Keratinocyte (primary cell): ENCODE data around the gene FNIP2. TPM values are rescaled to one million over a fixed set of nuclear protein-coding genes. Genes with fewer than 3 reads are reported as not detected.

Source experiments
- DNase-seq: peaks from one replicate; pipeline ENCODE4 v3.0.0-alpha.2; 2011; ENCODE audit warnings: low read depth, missing footprints, low spot score
- FAIRE-seq: peaks from 2 replicates; lab custom pipeline; 2011; peaks lifted over from hg19 to GRCh38; lab: Jason Lieb, UNC
- H2AFZ ChIP-seq: 2 replicates; pipeline ENCODE4 v1.6.0; 2012; ENCODE audit warnings: low read length, control low read depth, inconsistent platforms; ENCODE audit not compliant: control insufficient read depth
- H3K27ac ChIP-seq: 2 replicates; pipeline ENCODE4 v1.5.1; 2011; ENCODE audit warnings: low read length; ENCODE audit not compliant: control insufficient read depth, insufficient read depth
- H3K27me3 ChIP-seq: 3 replicates; pipeline ENCODE4 v1.6.0; 2011; ENCODE audit warnings: low read length; ENCODE audit not compliant: control insufficient read depth, insufficient read depth; ENCODE audit errors: extremely low read depth
- H3K36me3 ChIP-seq, 2 experiments: 2 replicates in 1 of 2; 3 replicates in 1 of 2; pipeline ENCODE4 v1.5.1; 2011; ENCODE audit warnings: low read length in 2 of 2, mild to moderate bottlenecking in 1 of 2; ENCODE audit not compliant: control insufficient read depth in 2 of 2, insufficient read depth in 2 of 2; ENCODE audit errors: extremely low read depth in 1 of 2
- H3K4me1 ChIP-seq: 3 replicates; pipeline ENCODE4 v1.5.1; 2011; ENCODE audit warnings: low read length; ENCODE audit not compliant: control insufficient read depth, insufficient read depth; ENCODE audit errors: extremely low read depth
- H3K4me2 ChIP-seq: 3 replicates; pipeline ENCODE4 v1.6.0; 2011; ENCODE audit warnings: low read depth, low read length; ENCODE audit not compliant: control insufficient read depth, insufficient read depth; ENCODE audit errors: extremely low read depth
- H3K4me3 ChIP-seq, 3 experiments: fragments of 200-600 bp in 1 of 3; sonication (generic) in 1 of 3; 2 replicates in 2 of 3; 3 replicates in 1 of 3; pipeline ENCODE4 v1.5.1; 2011 to 2016; ENCODE audit warnings: low read length in 3 of 3, mild to moderate bottlenecking in 3 of 3, control low read depth in 2 of 3, inconsistent platforms in 1 of 3, low read depth in 1 of 3, mixed read lengths in 1 of 3, mixed run types in 1 of 3, moderate library complexity in 1 of 3; ENCODE audit not compliant: control insufficient read depth in 2 of 3, insufficient read depth in 2 of 3; ENCODE audit errors: extremely low read depth in 1 of 3
- H3K79me2 ChIP-seq: 2 replicates; pipeline ENCODE4 v1.6.0; 2012; ENCODE audit warnings: low read length; ENCODE audit not compliant: control insufficient read depth, insufficient read depth
- H3K9ac ChIP-seq: 3 replicates; pipeline ENCODE4 v1.6.0; 2011; ENCODE audit warnings: low read length; ENCODE audit not compliant: control insufficient read depth, insufficient read depth; ENCODE audit errors: extremely low read depth
- H3K9me1 ChIP-seq: 3 replicates; pipeline ENCODE4 v1.6.0; 2011; ENCODE audit warnings: low read length; ENCODE audit not compliant: control insufficient read depth, insufficient read depth; ENCODE audit errors: extremely low read depth
- H3K9me3 ChIP-seq: 2 replicates; pipeline ENCODE4 v1.5.1; 2012; ENCODE audit warnings: low read depth, low read length; ENCODE audit not compliant: control insufficient read depth
- H4K20me1 ChIP-seq: 3 replicates; pipeline ENCODE4 v1.6.0; 2011; ENCODE audit warnings: low read length; ENCODE audit not compliant: control insufficient read depth, insufficient read depth; ENCODE audit errors: extremely low read depth
- CTCF ChIP-seq, 3 experiments: IDR thresholded peaks in 1 of 3; conservative IDR thresholded peaks in 1 of 3; optimal IDR thresholded peaks in 1 of 3; 2 replicates in 2 of 3; 3 replicates in 1 of 3; pipeline versions ENCODE3 to v1.5.1; 2011; ENCODE audit warnings: low read length in 3 of 3, mild to moderate bottlenecking in 3 of 3, moderate library complexity in 2 of 3, control low read depth in 1 of 3, inconsistent platforms in 1 of 3; ENCODE audit not compliant: insufficient read depth in 2 of 3; ENCODE audit errors: extremely low read depth in 1 of 3
- EZH2 ChIP-seq: IDR thresholded peaks from one replicate; pipeline ENCODE4 v1.6.1; 2012; ENCODE audit warnings: inconsistent platforms, mild to moderate bottlenecking, low read length, moderate library complexity
- dilution Hi-C: fragments of 300-500 bp; cut with MboI; formaldehyde crosslinking; loops from one replicate; pipeline ENCODE4 v1.7.0; 2020; ENCODE audit warnings: low sequenced_read_pairs; ENCODE audit not compliant: extremely low pct_ligation_motif_present
- polyA plus RNA-seq, 5 experiments: library from polyadenylated mRNA; depleted of rRNA in 3 of 5; stranded (reverse) in 3 of 5; stranded (forward) in 1 of 5; unstranded in 1 of 5; fragments of >200 nt; gene quantifications; 1 replicate in 1 of 5; 2 replicates in 3 of 5; 3 replicates in 1 of 5; pipeline versions ENCODE4 v1.2.1 to v1.2.3, GENCODE V29; 2011 to 2012; ENCODE audit warnings: missing spikeins in 2 of 5, low read depth in 1 of 5, low replicate concordance in 1 of 5

Gene FNIP2
- polyA plus RNA-seq, 1 donor (not counting 4 experiments of a cell fraction or from before 2014, with no cell fraction given): 6.2 TPM

- Histone ChIP-seq H3K9me3 (no peaks in the 10 kb centered on the region), H3K36me3 (no peaks in the 10 kb centered on the region), H3K4me3 (no peak overlapping the region), H3K27ac (peak overlapping the region; percentile 19), H4K20me1 (no peaks in the 10 kb centered on the region), H3K4me1 (peaks cover 11% of the 10 kb centered on the region), H3K79me2 (peaks cover 37% of the 10 kb centered on the region), H3K9me1 (no peaks in the 10 kb centered on the region), H3K4me2 (no peak overlapping the region), H2AFZ (peak overlapping the region; percentile 40), H3K9ac (no peak overlapping the region), H3K27me3 (no peaks in the 10 kb centered on the region)
- DNase-seq (no peak), FAIRE-seq (peak; percentile 63)
- dilution Hi-C loops: no loop called here
- TF ChIP-seq CTCF (optimal IDR thresholded peaks at IDR 0.05 in 1 of 3, IDR thresholded peaks at IDR 0.05 in 1 of 3, conservative IDR thresholded peaks at IDR 0.05 in 1 of 3; ENCODE audit: extremely low read depth in 1 of 3, insufficient read depth in 2 of 3, low read length in 3 of 3): no peak
- no peak for TF ChIP-seq EZH2
Observed at GRCh38 chr4:158775091-158775651, 6.3 kb downstream of the FNIP2 start.

GRCh38 chr4:158776106-158776505 lies 7.3 kb downstream of the FNIP2 start:
- DNase-seq (no peak), FAIRE-seq (no peak)
- H3K79me2 ChIP-seq: peaks cover 32% of the 10 kb centered on the region
- no peak overlapping the region for H2AFZ ChIP-seq
- dilution Hi-C loops: no loop called here
- no peaks in the 10 kb centered on the region for H3K9me3 ChIP-seq
- H3K4me1 ChIP-seq: peaks cover 10% of the 10 kb centered on the region
- no peak overlapping the region for H3K4me2 ChIP-seq
- no peak for TF ChIP-seq EZH2
- no peak for TF ChIP-seq CTCF (optimal IDR thresholded peaks at IDR 0.05 in 1 of 3, IDR thresholded peaks at IDR 0.05 in 1 of 3, conservative IDR thresholded peaks at IDR 0.05 in 1 of 3; ENCODE audit: extremely low read depth in 1 of 3, insufficient read depth in 2 of 3, low read length in 3 of 3)
- H4K20me1 ChIP-seq: no peaks in the 10 kb centered on the region
- no peak overlapping the region for H3K27ac ChIP-seq
- H3K27me3 ChIP-seq: no peaks in the 10 kb centered on the region
- no peak overlapping the region for H3K4me3 ChIP-seq
- no peak overlapping the region for H3K9ac ChIP-seq
- H3K9me1 ChIP-seq: no peaks in the 10 kb centered on the region
- H3K36me3 ChIP-seq: no peaks in the 10 kb centered on the region
